HL-60 (cell line): ENCODE measurements around the gene SLC22A12.

Experiments used
- GABPA ChIP-seq: IDR thresholded peaks from 2 replicates; pipeline ENCODE4 v1.6.1; 2012; ENCODE audit warnings: low read depth
- POLR2AphosphoS5 ChIP-seq: IDR thresholded peaks from 2 replicates; pipeline ENCODE4 v1.6.1; 2012; ENCODE audit warnings: low read depth
- SPI1 ChIP-seq: IDR thresholded peaks from 2 replicates; pipeline ENCODE4 v1.6.1; 2012; ENCODE audit warnings: low read depth, mild to moderate bottlenecking, borderline replicate concordance
- TF ChIP-seq, protein P1 (sequence below): IDR thresholded peaks from one replicate; pipeline ENCODE4 v1.5.1; 2011; ENCODE audit warnings: low read length, control low read depth, inconsistent platforms; ENCODE audit not compliant: insufficient read depth
- TF ChIP-seq, protein P2 (sequence below): IDR thresholded peaks from 2 replicates; pipeline ENCODE4 v1.6.1; 2012; ENCODE audit warnings: low read depth; ENCODE audit not compliant: insufficient replicate concordance

DNA sequence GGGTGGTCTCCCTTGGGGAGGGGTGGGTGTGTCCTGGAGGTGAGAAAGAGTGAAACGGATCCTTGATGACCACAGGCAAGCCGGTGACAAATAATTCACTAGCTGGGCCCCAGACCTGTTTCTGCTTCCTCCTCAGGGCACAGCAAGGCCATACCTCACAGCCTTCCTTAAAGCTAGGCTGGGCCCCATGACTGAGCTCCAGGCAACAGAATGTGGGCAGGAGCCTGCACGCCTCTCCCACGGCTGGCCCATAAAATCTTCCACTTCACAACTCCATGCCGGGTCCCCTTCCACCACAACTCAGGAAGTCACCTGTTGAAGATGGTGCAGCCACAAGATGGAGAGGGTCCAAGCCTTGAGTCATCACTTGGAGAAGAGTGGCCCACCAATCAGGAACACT, 23.9 kb downstream of the SLC22A12 start:
- TF ChIP-seq, protein P1, sequence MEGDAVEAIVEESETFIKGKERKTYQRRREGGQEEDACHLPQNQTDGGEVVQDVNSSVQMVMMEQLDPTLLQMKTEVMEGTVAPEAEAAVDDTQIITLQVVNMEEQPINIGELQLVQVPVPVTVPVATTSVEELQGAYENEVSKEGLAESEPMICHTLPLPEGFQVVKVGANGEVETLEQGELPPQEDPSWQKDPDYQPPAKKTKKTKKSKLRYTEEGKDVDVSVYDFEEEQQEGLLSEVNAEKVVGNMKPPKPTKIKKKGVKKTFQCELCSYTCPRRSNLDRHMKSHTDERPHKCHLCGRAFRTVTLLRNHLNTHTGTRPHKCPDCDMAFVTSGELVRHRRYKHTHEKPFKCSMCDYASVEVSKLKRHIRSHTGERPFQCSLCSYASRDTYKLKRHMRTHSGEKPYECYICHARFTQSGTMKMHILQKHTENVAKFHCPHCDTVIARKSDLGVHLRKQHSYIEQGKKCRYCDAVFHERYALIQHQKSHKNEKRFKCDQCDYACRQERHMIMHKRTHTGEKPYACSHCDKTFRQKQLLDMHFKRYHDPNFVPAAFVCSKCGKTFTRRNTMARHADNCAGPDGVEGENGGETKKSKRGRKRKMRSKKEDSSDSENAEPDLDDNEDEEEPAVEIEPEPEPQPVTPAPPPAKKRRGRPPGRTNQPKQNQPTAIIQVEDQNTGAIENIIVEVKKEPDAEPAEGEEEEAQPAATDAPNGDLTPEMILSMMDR = no peak
- TF ChIP-seq, protein P2, sequence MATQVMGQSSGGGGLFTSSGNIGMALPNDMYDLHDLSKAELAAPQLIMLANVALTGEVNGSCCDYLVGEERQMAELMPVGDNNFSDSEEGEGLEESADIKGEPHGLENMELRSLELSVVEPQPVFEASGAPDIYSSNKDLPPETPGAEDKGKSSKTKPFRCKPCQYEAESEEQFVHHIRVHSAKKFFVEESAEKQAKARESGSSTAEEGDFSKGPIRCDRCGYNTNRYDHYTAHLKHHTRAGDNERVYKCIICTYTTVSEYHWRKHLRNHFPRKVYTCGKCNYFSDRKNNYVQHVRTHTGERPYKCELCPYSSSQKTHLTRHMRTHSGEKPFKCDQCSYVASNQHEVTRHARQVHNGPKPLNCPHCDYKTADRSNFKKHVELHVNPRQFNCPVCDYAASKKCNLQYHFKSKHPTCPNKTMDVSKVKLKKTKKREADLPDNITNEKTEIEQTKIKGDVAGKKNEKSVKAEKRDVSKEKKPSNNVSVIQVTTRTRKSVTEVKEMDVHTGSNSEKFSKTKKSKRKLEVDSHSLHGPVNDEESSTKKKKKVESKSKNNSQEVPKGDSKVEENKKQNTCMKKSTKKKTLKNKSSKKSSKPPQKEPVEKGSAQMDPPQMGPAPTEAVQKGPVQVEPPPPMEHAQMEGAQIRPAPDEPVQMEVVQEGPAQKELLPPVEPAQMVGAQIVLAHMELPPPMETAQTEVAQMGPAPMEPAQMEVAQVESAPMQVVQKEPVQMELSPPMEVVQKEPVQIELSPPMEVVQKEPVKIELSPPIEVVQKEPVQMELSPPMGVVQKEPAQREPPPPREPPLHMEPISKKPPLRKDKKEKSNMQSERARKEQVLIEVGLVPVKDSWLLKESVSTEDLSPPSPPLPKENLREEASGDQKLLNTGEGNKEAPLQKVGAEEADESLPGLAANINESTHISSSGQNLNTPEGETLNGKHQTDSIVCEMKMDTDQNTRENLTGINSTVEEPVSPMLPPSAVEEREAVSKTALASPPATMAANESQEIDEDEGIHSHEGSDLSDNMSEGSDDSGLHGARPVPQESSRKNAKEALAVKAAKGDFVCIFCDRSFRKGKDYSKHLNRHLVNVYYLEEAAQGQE = no peak
- no peak for TF ChIP-seq SPI1
- TF ChIP-seq POLR2AphosphoS5 = no peak
- TF ChIP-seq GABPA = no peak
